Gastroesophageal sphincter (tissue), 3 donors: ENCODE data around the gene SPATS2L.

ENCODE experiments used
- POLR2A ChIP-seq, 2 donors: fragments of 450-650 bp; IDR thresholded peaks; one replicate each; pipeline ENCODE4 v1.6.1; 2017; ENCODE audit warnings: antibody characterized with exemption in 2 of 2, mild to moderate bottlenecking in 2 of 2, moderate library complexity in 1 of 2
- POLR2AphosphoS5 ChIP-seq: sonication (generic); formaldehyde crosslinking; IDR thresholded peaks from one replicate; pipeline ENCODE4 v1.6.1; 2017; ENCODE audit warnings: antibody characterized with exemption
- TF ChIP-seq, protein P1 (sequence below), 4 experiments: fragments of 200-600 bp in 2 of 4; fragments of 450-650 bp in 2 of 4; sonication (generic) in 1 of 4; IDR thresholded peaks; one replicate each; pipeline ENCODE4 v1.5.1; 2017 to 2019; ENCODE audit warnings: antibody characterized with exemption in 4 of 4, mild to moderate bottlenecking in 2 of 4, moderate library complexity in 2 of 4

GRCh38 chr2:200439981-200440380, 133.5 kb downstream of the SPATS2L start:
- TF ChIP-seq POLR2AphosphoS5 (no peak), POLR2A (IDR thresholded peaks at IDR 0.05) (no peak)
- TF ChIP-seq, protein P1, sequence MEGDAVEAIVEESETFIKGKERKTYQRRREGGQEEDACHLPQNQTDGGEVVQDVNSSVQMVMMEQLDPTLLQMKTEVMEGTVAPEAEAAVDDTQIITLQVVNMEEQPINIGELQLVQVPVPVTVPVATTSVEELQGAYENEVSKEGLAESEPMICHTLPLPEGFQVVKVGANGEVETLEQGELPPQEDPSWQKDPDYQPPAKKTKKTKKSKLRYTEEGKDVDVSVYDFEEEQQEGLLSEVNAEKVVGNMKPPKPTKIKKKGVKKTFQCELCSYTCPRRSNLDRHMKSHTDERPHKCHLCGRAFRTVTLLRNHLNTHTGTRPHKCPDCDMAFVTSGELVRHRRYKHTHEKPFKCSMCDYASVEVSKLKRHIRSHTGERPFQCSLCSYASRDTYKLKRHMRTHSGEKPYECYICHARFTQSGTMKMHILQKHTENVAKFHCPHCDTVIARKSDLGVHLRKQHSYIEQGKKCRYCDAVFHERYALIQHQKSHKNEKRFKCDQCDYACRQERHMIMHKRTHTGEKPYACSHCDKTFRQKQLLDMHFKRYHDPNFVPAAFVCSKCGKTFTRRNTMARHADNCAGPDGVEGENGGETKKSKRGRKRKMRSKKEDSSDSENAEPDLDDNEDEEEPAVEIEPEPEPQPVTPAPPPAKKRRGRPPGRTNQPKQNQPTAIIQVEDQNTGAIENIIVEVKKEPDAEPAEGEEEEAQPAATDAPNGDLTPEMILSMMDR (IDR thresholded peaks at IDR 0.05): no peak
